Breast epithelium (tissue), 4 donors: Measurements from ENCODE around the gene KSR2. TPM values are rescaled to one million over a fixed set of nuclear protein-coding genes. Genes with fewer than 3 reads are reported as not detected.

Source experiments
- DNase-seq, 2 donors: peaks; one replicate each; pipeline ENCODE4 v3.0.0-alpha.2; 2019; ENCODE audit warnings: low spot score in 2 of 2
- H3K27ac ChIP-seq, 2 donors: fragments of 200-600 bp; sonication (generic) in 1 of 2; one replicate each; pipeline ENCODE4 v1.5.1; 2016 to 2019; ENCODE audit warnings: mild to moderate bottlenecking in 1 of 2
- H3K27me3 ChIP-seq, 2 donors: fragments of 200-600 bp; sonication (generic) in 1 of 2; one replicate each; pipeline versions ENCODE4 v1.5.1 to v1.6.0; 2017 to 2019; ENCODE audit warnings: control low read depth in 1 of 2, mild to moderate bottlenecking in 1 of 2
- H3K36me3 ChIP-seq: fragments of 200-600 bp; one replicate; pipeline ENCODE4 v1.5.1; 2019
- H3K4me1 ChIP-seq, 2 donors: fragments of 200-600 bp; sonication (generic); one replicate each; pipeline ENCODE4 v1.5.1; 2016 to 2019; ENCODE audit warnings: control low read depth in 1 of 2
- H3K4me3 ChIP-seq, 3 donors: fragments of 200-600 bp; sonication (generic); 1 replicate in 2 of 3; 2 replicates in 1 of 3; pipeline ENCODE4 v1.5.1; 2016 to 2019; ENCODE audit warnings: mild to moderate bottlenecking in 3 of 3, moderate library complexity in 2 of 3
- H3K9me3 ChIP-seq, 2 donors: fragments of 200-600 bp; sonication (generic) in 1 of 2; one replicate each; pipeline ENCODE4 v1.5.1; 2016 to 2019; ENCODE audit warnings: control low read depth in 1 of 2
- CTCF ChIP-seq, 3 donors: fragments of 450-650 bp; IDR thresholded peaks; one replicate each; pipeline ENCODE4 v1.5.1; 2016 to 2017; ENCODE audit warnings: antibody characterized with exemption in 3 of 3, mild to moderate bottlenecking in 3 of 3, moderate library complexity in 3 of 3
- POLR2A ChIP-seq: fragments of 450-650 bp; IDR thresholded peaks from one replicate; pipeline ENCODE4 v1.6.1; 2016; ENCODE audit warnings: antibody characterized with exemption, mild to moderate bottlenecking, moderate library complexity
- POLR2AphosphoS5 ChIP-seq, 3 donors: sonication (generic); formaldehyde crosslinking; IDR thresholded peaks; one replicate each; pipeline ENCODE4 v1.6.1; 2017; ENCODE audit warnings: antibody characterized with exemption in 3 of 3
- intact Hi-C: fragments of 100-400 bp; cut with DNase I; formaldehyde crosslinking; loops from one replicate; pipeline ENCODE4 v1.15.1; 2023; ENCODE audit warnings: low total_unique reads
- total RNA-seq, 3 donors: library from RNA; depleted of rRNA; stranded (reverse); fragments of >200 nt; gene quantifications; one replicate each; pipeline ENCODE4 v1.1.0, GENCODE V29; 2016

Gene KSR2
- total RNA-seq, 3 donors from 2014 or later: under 0.01 to 1.9 (median 0.33) TPM

- H3K27ac ChIP-seq: no peak overlapping the region
- no peaks in the 10 kb centered on the region for H3K36me3 ChIP-seq
- TF ChIP-seq POLR2A (no peak), POLR2AphosphoS5 (IDR thresholded peaks at IDR 0.05) (no peak), CTCF (IDR thresholded peaks at IDR 0.05) (no peak)
- no peak for DNase-seq
- intact Hi-C loops: no loop called here
- no peaks in the 10 kb centered on the region for H3K9me3 ChIP-seq
- no peaks in the 10 kb centered on the region for H3K27me3 ChIP-seq
- H3K4me3 ChIP-seq: no peak overlapping the region
- no peaks in the 10 kb centered on the region for H3K4me1 ChIP-seq
These were observed 388.1 kb downstream of the KSR2 start for GRCh38 chr12:117580718-117581062.

DNA sequence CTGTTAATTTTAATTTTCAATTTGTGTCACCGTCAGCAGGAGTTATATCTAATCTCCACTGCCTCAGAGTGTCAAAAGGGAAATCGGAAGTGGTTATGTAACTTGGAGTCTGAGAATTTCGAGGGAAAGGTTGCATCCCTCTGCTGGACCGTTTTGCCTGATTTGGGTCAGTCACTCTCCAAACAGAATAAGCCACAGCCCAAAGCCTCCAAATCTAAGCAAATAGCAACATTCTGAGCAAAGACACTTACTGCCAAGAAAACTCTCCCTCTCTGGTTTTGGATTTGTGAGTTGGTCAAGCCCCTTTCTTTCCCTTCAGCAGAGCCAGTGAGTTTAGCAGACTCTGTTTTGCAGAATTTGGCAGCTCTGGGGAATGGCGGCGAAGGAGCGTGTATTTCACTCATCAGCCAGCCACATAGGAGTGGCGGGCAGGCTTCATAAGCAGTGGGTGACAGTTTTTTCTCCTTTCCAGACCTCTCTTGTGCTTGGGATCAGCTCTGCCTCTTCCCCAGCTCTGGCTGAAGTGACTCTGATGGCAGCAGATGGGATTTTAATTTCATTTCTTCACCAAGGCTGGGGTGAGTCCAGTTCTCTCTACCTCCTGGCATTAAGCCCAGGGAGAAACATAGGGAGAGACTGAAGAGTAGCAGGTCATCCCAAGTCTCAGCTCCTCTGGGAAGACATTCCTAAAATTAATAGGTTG lies 388.6 kb downstream of the KSR2 start:
- Histone ChIP-seq H3K27ac (no peak overlapping the region), H3K27me3 (no peaks in the 10 kb centered on the region), H3K36me3 (no peaks in the 10 kb centered on the region), H3K4me1 (no peaks in the 10 kb centered on the region), H3K4me3 (no peak overlapping the region), H3K9me3 (no peaks in the 10 kb centered on the region)
- TF ChIP-seq POLR2A (no peak), CTCF (IDR thresholded peaks at IDR 0.05) (no peak), POLR2AphosphoS5 (IDR thresholded peaks at IDR 0.05) (no peak)
- intact Hi-C loops: no loop called here
- DNase-seq: no peak

DNA sequence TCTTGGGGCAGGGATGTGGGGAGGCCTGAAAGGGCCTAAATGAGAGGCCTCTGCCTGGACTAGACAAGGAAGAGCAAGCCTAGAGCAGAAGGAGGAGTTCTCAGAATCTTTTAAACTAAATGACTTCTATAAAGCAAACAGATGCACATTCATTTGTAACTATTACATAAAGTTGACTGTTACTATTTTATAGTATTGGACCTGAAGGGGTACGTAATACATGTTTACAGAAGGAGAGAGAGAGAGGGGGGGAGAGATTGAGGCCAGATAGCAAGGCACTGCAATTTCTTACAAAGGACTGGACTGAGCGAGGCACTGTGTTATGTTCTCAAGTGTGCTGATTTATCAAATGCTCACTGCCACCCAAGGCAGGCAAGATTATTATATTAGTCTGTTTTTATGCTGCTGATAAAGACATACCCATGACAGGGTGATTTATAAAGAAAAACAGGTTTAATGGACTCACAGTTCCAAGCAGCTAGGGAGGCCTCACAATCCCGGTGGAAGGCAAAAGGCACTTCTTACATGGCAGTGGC lies 391.6 kb downstream of the KSR2 start:
- Histone ChIP-seq H3K4me3 (no peak overlapping the region), H3K4me1 (no peaks in the 10 kb centered on the region), H3K36me3 (no peaks in the 10 kb centered on the region), H3K27ac (no peak overlapping the region), H3K9me3 (no peaks in the 10 kb centered on the region), H3K27me3 (no peaks in the 10 kb centered on the region)
- no peak for DNase-seq
- intact Hi-C loops: no loop called here
- TF ChIP-seq POLR2A: no peak
- no peak for TF ChIP-seq POLR2AphosphoS5 (IDR thresholded peaks at IDR 0.05)
- TF ChIP-seq CTCF (IDR thresholded peaks at IDR 0.05): no peak

DNA sequence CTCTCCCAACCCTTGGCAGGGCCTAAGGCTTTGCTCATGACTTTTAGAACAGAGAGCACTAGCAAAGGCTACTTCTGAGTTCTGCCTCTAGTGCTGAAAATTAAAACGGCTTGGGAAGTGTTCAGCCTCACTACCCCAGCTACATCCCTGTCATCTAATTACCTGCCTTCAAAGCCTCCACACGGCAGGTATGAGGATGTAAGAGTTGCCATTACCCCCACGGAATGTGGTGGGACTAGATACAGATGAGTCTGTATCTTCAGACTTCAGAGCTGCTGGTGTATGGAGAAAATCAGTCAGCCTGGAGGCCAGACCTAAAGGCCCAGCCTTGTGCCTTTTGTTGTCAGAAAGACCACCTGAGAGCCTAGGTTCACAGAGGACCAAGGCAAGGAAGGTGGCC lies 392.7 kb downstream of the KSR2 start:
- no peak for TF ChIP-seq CTCF (IDR thresholded peaks at IDR 0.05)
- no peak for TF ChIP-seq POLR2A
- no peak for TF ChIP-seq POLR2AphosphoS5 (IDR thresholded peaks at IDR 0.05)
- Histone ChIP-seq H3K36me3 (no peaks in the 10 kb centered on the region), H3K27ac (no peak overlapping the region), H3K27me3 (no peaks in the 10 kb centered on the region), H3K4me3 (no peak overlapping the region), H3K4me1 (no peaks in the 10 kb centered on the region), H3K9me3 (no peaks in the 10 kb centered on the region)
- DNase-seq: no peak
- intact Hi-C loops: no loop called here

DNA sequence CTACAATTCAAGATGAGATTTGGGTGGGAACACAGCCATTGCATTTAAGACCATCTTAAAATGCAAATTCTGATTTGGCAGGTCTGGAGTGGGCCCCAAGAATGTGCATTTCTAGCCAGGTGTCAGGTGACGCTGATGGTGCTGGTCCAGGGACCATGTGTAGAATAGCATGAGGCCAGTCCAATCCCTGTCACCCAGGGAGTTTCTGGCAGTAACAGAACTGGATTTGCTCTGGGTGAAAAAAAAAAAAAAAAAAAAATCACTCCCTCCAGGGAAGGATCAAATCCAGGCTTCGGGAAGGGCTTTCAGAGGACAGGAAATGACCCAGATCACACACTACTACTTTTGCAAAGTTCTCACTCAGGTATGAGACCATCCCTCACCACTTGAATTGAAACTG lies 394.1 kb downstream of the KSR2 start:
- Histone ChIP-seq H3K4me3 (no peak overlapping the region), H3K36me3 (no peaks in the 10 kb centered on the region), H3K9me3 (no peaks in the 10 kb centered on the region), H3K27me3 (no peaks in the 10 kb centered on the region), H3K4me1 (no peaks in the 10 kb centered on the region), H3K27ac (no peak overlapping the region)
- TF ChIP-seq CTCF (IDR thresholded peaks at IDR 0.05) (no peak), POLR2A (no peak), POLR2AphosphoS5 (IDR thresholded peaks at IDR 0.05) (no peak)
- intact Hi-C loops: no loop called here
- DNase-seq: no peak
